IMR-90 (cell line): ENCODE data around the gene PEX5L. TPM values are rescaled to one million over a fixed set of nuclear protein-coding genes. Genes with fewer than 3 reads are reported as not detected.

Experiments used
- ATAC-seq: fragments of 200-7000 bp; cut with Tn5 transposase; 2 replicates; pipeline ENCODE4 v1.9.1; 2020; ENCODE audit warnings: low read depth, mild to moderate bottlenecking, moderate library complexity
- BruUV-seq: library from RNA; stranded (reverse); fragments of 400-500 nt; replicated peaks from 2 replicates; lab custom pipeline; 2021; lab: Mats Ljungman, UMichigan
- CTCF ChIA-PET: fragments of 300-600 bp; formaldehyde crosslinking; extraction: SDS; loops from one replicate; lab custom pipeline; 2021; ENCODE audit warnings: antibody characterized with exemption; lab: Yijun Ruan, JAX
- POLR2A ChIA-PET: fragments of 300-600 bp; sonication (Branson Sonifier 250); formaldehyde crosslinking; loops from one replicate; lab custom pipeline; 2022; ENCODE audit warnings: antibody characterized with exemption; ENCODE audit not compliant: unreplicated experiment; lab: Charles Lee
- DNase-seq: peaks from one replicate; pipeline ENCODE4 v3.0.0; 2013
- H2AFZ ChIP-seq: replicated peaks from 2 replicates; pipeline ENCODE3; 2013; ENCODE audit warnings: low read length, mild to moderate bottlenecking; ENCODE audit not compliant: poor library complexity
- H2AK5ac ChIP-seq: 2 replicates; pipeline ENCODE4 v1.6.1; 2013; ENCODE audit warnings: low read depth, low read length, inconsistent platforms
- H2AK9ac ChIP-seq: replicated peaks from 2 replicates; pipeline ENCODE3; 2013; ENCODE audit warnings: mild to moderate bottlenecking, low read depth, low read length, moderate library complexity; ENCODE audit not compliant: poor library complexity
- H2BK120ac ChIP-seq: 2 replicates; pipeline ENCODE4 v1.6.1; 2013; ENCODE audit warnings: low read depth, low read length, inconsistent platforms
- H2BK15ac ChIP-seq: 3 replicates; pipeline ENCODE4 v1.6.1; 2013; ENCODE audit warnings: low read depth, low read length, inconsistent platforms
- H2BK20ac ChIP-seq: 2 replicates; pipeline ENCODE4 v1.6.1; 2013; ENCODE audit warnings: low read depth, mild to moderate bottlenecking, inconsistent platforms, low read length, moderate library complexity
- H2BK5ac ChIP-seq: 2 replicates; pipeline ENCODE4 v1.6.1; 2013; ENCODE audit warnings: mild to moderate bottlenecking, low read depth, low read length, inconsistent platforms; ENCODE audit not compliant: poor library complexity, severe bottlenecking
- H3K14ac ChIP-seq: replicated peaks from 2 replicates; pipeline ENCODE4 v1.6.1; 2013; ENCODE audit warnings: low read depth, low read length, inconsistent platforms
- H3K18ac ChIP-seq: 2 replicates; pipeline ENCODE4 v1.6.1; 2013; ENCODE audit warnings: low read depth, low read length, control low read depth
- H3K23ac ChIP-seq: 2 replicates; pipeline ENCODE4 v1.6.1; 2013; ENCODE audit warnings: low read depth, low read length, inconsistent platforms
- H3K27ac ChIP-seq: 2 replicates; pipeline ENCODE4 v1.5.1; 2013; ENCODE audit warnings: mild to moderate bottlenecking, control low read depth, low read length; ENCODE audit not compliant: insufficient read depth
- H3K27me3 ChIP-seq: 2 replicates; pipeline ENCODE4 v1.6.1; 2013; ENCODE audit warnings: low read length; ENCODE audit not compliant: control insufficient read depth, insufficient read depth
- H3K36me3 ChIP-seq: 2 replicates; pipeline ENCODE4 v1.6.1; 2013; ENCODE audit warnings: low read length, mixed read lengths; ENCODE audit not compliant: control insufficient read depth, insufficient read depth
- H3K4ac ChIP-seq: 2 replicates; pipeline ENCODE4 v1.6.1; 2013; ENCODE audit warnings: low read depth, low read length, inconsistent platforms
- H3K4me1 ChIP-seq: 2 replicates; pipeline ENCODE4 v1.6.1; 2013; ENCODE audit warnings: low read length, mixed read lengths; ENCODE audit not compliant: control insufficient read depth, insufficient read depth
- H3K4me2 ChIP-seq: 2 replicates; pipeline ENCODE4 v1.6.1; 2013; ENCODE audit warnings: low read depth, mild to moderate bottlenecking, control low read depth, low read length, moderate library complexity
- H3K4me3 ChIP-seq: 2 replicates; pipeline ENCODE4 v1.5.1; 2013; ENCODE audit warnings: low read depth, mild to moderate bottlenecking, control low read depth, low read length, moderate library complexity; ENCODE audit not compliant: insufficient read depth
- H3K56ac ChIP-seq: 2 replicates; pipeline ENCODE4 v1.6.1; 2013; ENCODE audit warnings: low read length, inconsistent platforms; ENCODE audit not compliant: insufficient read depth; ENCODE audit errors: extremely low read depth
- H3K79me1 ChIP-seq, 2 experiments: 2 replicates each; pipeline ENCODE4 v1.6.1; 2013; ENCODE audit warnings: low read length in 2 of 2, inconsistent platforms in 1 of 2, low read depth in 1 of 2
- H3K9ac ChIP-seq: 2 replicates; pipeline ENCODE4 v1.6.1; 2013; ENCODE audit warnings: low read depth, low read length, control low read depth
- H3K9me1 ChIP-seq: 2 replicates; pipeline ENCODE4 v1.6.1; 2013; ENCODE audit warnings: low read length, inconsistent platforms; ENCODE audit not compliant: insufficient read depth
- H3K9me3 ChIP-seq: 2 replicates; pipeline ENCODE4 v1.6.1; 2013; ENCODE audit warnings: low read length; ENCODE audit not compliant: control insufficient read depth, insufficient read depth
- H4K20me1 ChIP-seq: 2 replicates; pipeline ENCODE4 v1.6.1; 2013; ENCODE audit warnings: low read length, inconsistent platforms; ENCODE audit not compliant: insufficient read depth
- H4K5ac ChIP-seq: 2 replicates; pipeline ENCODE4 v1.6.1; 2013; ENCODE audit warnings: mild to moderate bottlenecking, low read depth, low read length, control low read depth
- H4K8ac ChIP-seq, 2 experiments: 2 replicates each; pipeline ENCODE4 v1.6.1; 2013; ENCODE audit warnings: low read depth in 2 of 2, low read length in 2 of 2, control low read depth in 1 of 2, inconsistent platforms in 1 of 2
- H4K91ac ChIP-seq: 2 replicates; pipeline ENCODE4 v1.6.1; 2013; ENCODE audit warnings: low read depth, low read length, inconsistent platforms; ENCODE audit not compliant: insufficient read depth
- BHLHE40 ChIP-seq: fragments of 150-350 bp; IDR thresholded peaks from 2 replicates; pipeline ENCODE4 v1.6.1; 2016; ENCODE audit warnings: mild to moderate bottlenecking, low read depth, low read length
- ELK1 ChIP-seq: fragments of 150-350 bp; IDR thresholded peaks from 2 replicates; pipeline ENCODE4 v1.6.1; 2016; ENCODE audit warnings: low read depth, mild to moderate bottlenecking, low read length, moderate library complexity, borderline replicate concordance
- POLR2A ChIP-seq: IDR thresholded peaks from 2 replicates; pipeline ENCODE4 v1.6.1; 2012; ENCODE audit warnings: mild to moderate bottlenecking, low read depth, low read length
- RAD21 ChIP-seq: IDR thresholded peaks from 2 replicates; pipeline ENCODE4 v1.6.1; 2012; ENCODE audit warnings: low read length, improper control_type of control experiment
- RCOR1 ChIP-seq: IDR thresholded peaks from 2 replicates; pipeline ENCODE4 v1.6.1; 2012; ENCODE audit warnings: mild to moderate bottlenecking, low read length, improper control_type of control experiment; ENCODE audit not compliant: insufficient replicate concordance
- RFX5 ChIP-seq: IDR thresholded peaks from 2 replicates; pipeline ENCODE4 v1.8.0; 2012; ENCODE audit warnings: low read depth, mild to moderate bottlenecking, low read length, moderate library complexity
- SMC3 ChIP-seq: fragments of 150-350 bp; IDR thresholded peaks from 2 replicates; pipeline ENCODE4 v1.6.1; 2016; ENCODE audit warnings: low read depth, mild to moderate bottlenecking, antibody characterized with exemption, low read length, moderate library complexity
- WGBS, 2 experiments: methylation state at CpG; one replicate each; pipeline versions ENCODE4 v1.1.5 to v1.1.7; 2013; ENCODE audit warnings: missing lambda C conversion rate in 2 of 2; ENCODE audit not compliant: insufficient read length in 1 of 2; ENCODE audit errors: extremely low coverage in 2 of 2; 5-methylcytosine and 5-hydroxymethylcytosine counted together
- dilution Hi-C: fragments of 300-500 bp; cut with HindIII; formaldehyde crosslinking; loops from one replicate; pipeline ENCODE4 v1.14.3; 2018; ENCODE audit warnings: low sequenced_read_pairs; ENCODE audit not compliant: unreplicated experiment
- in situ Hi-C: fragments of 300-500 bp; cut with MboI; formaldehyde crosslinking; loops from 3 replicates; pipeline ENCODE4 v1.14.3; 2019; ENCODE audit warnings: low sequenced_read_pairs, inconsistent platforms, mixed read lengths
- intact Hi-C: fragments of 100-400 bp; cut with micrococcal nuclease; formaldehyde crosslinking; loops from 2 replicates; pipeline ENCODE4 v1.10.0; 2022
- polyA plus RNA-seq, 3 experiments: library from polyadenylated mRNA; depleted of rRNA; stranded (reverse); fragments of >200 nt; gene quantifications; 2 replicates each; pipeline ENCODE4 v1.2.3, GENCODE V29; 2012; ENCODE audit warnings: low replicate concordance in 1 of 3
- total RNA-seq: library from RNA; depleted of rRNA; stranded (reverse); fragments of >200 nt; gene quantifications from 2 replicates; pipeline ENCODE4 v1.2.3, GENCODE V29; 2012

Gene PEX5L
- total and polyA plus RNA-seq, 2 of the 4 experiments (the other 2 are of a cell fraction) = not detected

DNA sequence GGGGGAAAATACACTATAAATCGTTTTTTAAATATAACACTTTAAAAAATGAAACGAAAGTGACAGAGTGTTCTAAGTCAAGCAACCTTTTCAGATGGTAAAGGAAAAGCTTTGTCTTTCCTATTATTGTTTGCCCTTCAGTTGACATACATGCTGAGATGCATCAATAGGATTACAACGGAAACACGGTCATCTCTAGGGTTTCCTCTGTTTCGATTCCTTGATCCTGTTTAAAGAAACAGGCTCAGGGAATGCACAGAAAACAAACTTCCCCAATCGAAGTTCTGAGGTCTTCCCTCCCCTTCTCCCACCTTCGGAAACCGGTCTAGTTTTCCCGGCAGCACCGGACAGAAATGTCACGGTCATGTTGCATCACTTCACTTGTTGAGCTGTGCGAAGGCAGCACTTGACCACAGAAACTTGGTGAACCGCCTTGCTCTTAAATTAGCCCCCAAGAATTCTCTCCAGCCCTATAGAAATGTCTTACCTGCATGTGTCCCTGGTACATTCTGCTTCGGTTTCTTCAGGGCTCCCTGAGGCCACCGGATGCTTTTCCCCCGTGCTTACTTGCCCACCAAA is 556 bp downstream of the PEX5L start:
- TF ChIP-seq ELK1 = no peak
- TF ChIP-seq RFX5 = no peak
- no peak for TF ChIP-seq RCOR1
- TF ChIP-seq POLR2A = no peak
- no peak for TF ChIP-seq BHLHE40
- TF ChIP-seq SMC3 = no peak
- TF ChIP-seq RAD21 = no peak
- H4K5ac ChIP-seq = no peak overlapping the region
- H2BK15ac ChIP-seq = no peak overlapping the region
- in situ Hi-C loops (no loop called here), intact Hi-C loops (no loop called here), dilution Hi-C loops (no loop called here)
- H2BK20ac ChIP-seq = no peak overlapping the region
- no peak overlapping the region for H3K4me3 ChIP-seq
- no peaks in the 10 kb centered on the region for H3K4me1 ChIP-seq
- H3K56ac ChIP-seq = no peak overlapping the region
- H2AFZ ChIP-seq = no peak overlapping the region
- no peaks in the 10 kb centered on the region for H3K79me1 ChIP-seq
- no peak overlapping the region for H3K9ac ChIP-seq
- H2BK5ac ChIP-seq = no peak overlapping the region
- no peaks in the 10 kb centered on the region for H3K9me1 ChIP-seq
- H4K91ac ChIP-seq = no peak overlapping the region
- H3K23ac ChIP-seq = no peak overlapping the region
- H3K27ac ChIP-seq = no peak overlapping the region
- WGBS, 2 experiments = 7% methylated on average over 4 of the region's 16 CpGs; no CpG with 5 or more reads in 1 of the 2 experiments
- H3K27me3 ChIP-seq = no peaks in the 10 kb centered on the region; the same call in 1 of the 2 replicates
- H3K9me3 ChIP-seq = no peaks in the 10 kb centered on the region
- no peak overlapping the region for H4K8ac ChIP-seq
- DNase-seq = no peak
- BruUV-seq = no TSS peak
- no peaks in the 10 kb centered on the region for H3K36me3 ChIP-seq
- H2AK9ac ChIP-seq = no peak overlapping the region
- no peak overlapping the region for H3K4ac ChIP-seq
- no peak overlapping the region for H3K14ac ChIP-seq
- no peak for ATAC-seq
- POLR2A ChIA-PET = no interaction called here
- H4K20me1 ChIP-seq = no peaks in the 10 kb centered on the region
- H2AK5ac ChIP-seq = no peak overlapping the region
- H3K18ac ChIP-seq = no peak overlapping the region
- no peak overlapping the region for H2BK120ac ChIP-seq
- CTCF ChIA-PET = no interaction called here
- H3K4me2 ChIP-seq = no peak overlapping the region
